ENCODE results near the gene CCDC127. TPM values are rescaled to one million over a fixed set of nuclear protein-coding genes. Genes with fewer than 3 reads are reported as not detected.
"Not testable (repeated sequence)": the region's sequence is repeated elsewhere in the genome, so short reads cannot be mapped to it uniquely, and the experiment has no call there.

The CCDC127 gene
- total RNA-seq, 2 donors from 2014 or later, result 2.7 to 7.8 TPM

- no peaks in the 10 kb centered on the region for H3K4me1 ChIP-seq (ENCODE audit: control insufficient read depth in 1 of 2, low read depth in 2 of 2)
- H3K4me3 ChIP-seq, result no peak overlapping the region
- H3K36me3 ChIP-seq, result peaks cover 20% of the 10 kb centered on the region
- no peak for TF ChIP-seq CTCF (IDR thresholded peaks at IDR 0.05)
- no peak overlapping the region for H3K27ac ChIP-seq
- H3K27me3 ChIP-seq (replicated peaks; ENCODE audit: insufficient read depth), result no peaks in the 10 kb centered on the region
- DNase-seq (ENCODE audit: low spot score) (no peak), ATAC-seq (ENCODE audit: insufficient number of reproducible peaks, low FRiP score, low read depth) (no peak)
- H3K9me3 ChIP-seq, result no peaks in the 10 kb centered on the region
These were observed 39.2 kb upstream of the CCDC127 start for GRCh38 chr5:257148-257547.

- not testable (repeated sequence) for H3K27me3 ChIP-seq (replicated peaks; ENCODE audit: insufficient read depth); H3K9me3 ChIP-seq; DNase-seq (ENCODE audit: low spot score); H3K27ac ChIP-seq; H3K4me1 ChIP-seq (ENCODE audit: control insufficient read depth in 1 of 2, low read depth in 2 of 2); H3K4me3 ChIP-seq; ATAC-seq (ENCODE audit: insufficient number of reproducible peaks, low FRiP score, low read depth)
- H3K36me3 ChIP-seq, result peaks cover 20% of the 10 kb centered on the region
These were observed 38.4 kb upstream of the CCDC127 start for GRCh38 chr5:256347-256746.

GRCh38 chr5:255116-255515 is 37.2 kb upstream of the CCDC127 start:
- H3K36me3 ChIP-seq, result peaks cover 25% of the 10 kb centered on the region

GRCh38 chr5:254322-254721 is 36.4 kb upstream of the CCDC127 start:
- not testable (repeated sequence) for H3K4me3 ChIP-seq; DNase-seq (ENCODE audit: low spot score); H3K27me3 ChIP-seq (replicated peaks; ENCODE audit: insufficient read depth); H3K27ac ChIP-seq; H3K4me1 ChIP-seq (ENCODE audit: control insufficient read depth in 1 of 2, low read depth in 2 of 2); ATAC-seq (ENCODE audit: insufficient number of reproducible peaks, low FRiP score, low read depth); H3K9me3 ChIP-seq
- peaks cover 26% of the 10 kb centered on the region for H3K36me3 ChIP-seq

More at GRCh38 chr5:255116-255515, 37.2 kb upstream of the CCDC127 start:
- H3K4me1 ChIP-seq (ENCODE audit: control insufficient read depth in 1 of 2, low read depth in 2 of 2); H3K27me3 ChIP-seq (replicated peaks; ENCODE audit: insufficient read depth); DNase-seq (ENCODE audit: low spot score); ATAC-seq (ENCODE audit: insufficient number of reproducible peaks, low FRiP score, low read depth); H3K27ac ChIP-seq; H3K9me3 ChIP-seq; H3K4me3 ChIP-seq: not testable (repeated sequence)

GRCh38 chr5:252546-252945 is 34.6 kb upstream of the CCDC127 start:
- no peak overlapping the region for H3K4me3 ChIP-seq
- no peaks in the 10 kb centered on the region for H3K4me1 ChIP-seq (ENCODE audit: control insufficient read depth in 1 of 2, low read depth in 2 of 2)
- H3K27me3 ChIP-seq (replicated peaks; ENCODE audit: insufficient read depth), result no peaks in the 10 kb centered on the region
- ATAC-seq (ENCODE audit: insufficient number of reproducible peaks, low FRiP score, low read depth), result no peak
- H3K9me3 ChIP-seq, result no peaks in the 10 kb centered on the region
- peaks cover 38% of the 10 kb centered on the region for H3K36me3 ChIP-seq
- no peak overlapping the region for H3K27ac ChIP-seq
- TF ChIP-seq CTCF (IDR thresholded peaks at IDR 0.05), result no peak
- no peak for DNase-seq (ENCODE audit: low spot score)

GRCh38 chr5:251975-252374 is 34.0 kb upstream of the CCDC127 start:
- H3K9me3 ChIP-seq; H3K27ac ChIP-seq; H3K4me3 ChIP-seq; DNase-seq (ENCODE audit: low spot score); ATAC-seq (ENCODE audit: insufficient number of reproducible peaks, low FRiP score, low read depth); H3K27me3 ChIP-seq (replicated peaks; ENCODE audit: insufficient read depth); H3K4me1 ChIP-seq (ENCODE audit: control insufficient read depth in 1 of 2, low read depth in 2 of 2): not testable (repeated sequence)
- H3K36me3 ChIP-seq, result peaks cover 35% of the 10 kb centered on the region

- not testable (repeated sequence) for H3K4me3 ChIP-seq; H3K27me3 ChIP-seq (replicated peaks; ENCODE audit: insufficient read depth); H3K9me3 ChIP-seq; ATAC-seq (ENCODE audit: insufficient number of reproducible peaks, low FRiP score, low read depth); H3K4me1 ChIP-seq (ENCODE audit: control insufficient read depth in 1 of 2, low read depth in 2 of 2); H3K27ac ChIP-seq; DNase-seq (ENCODE audit: low spot score)
- peaks cover 32% of the 10 kb centered on the region for H3K36me3 ChIP-seq
These were observed 33.6 kb upstream of the CCDC127 start for GRCh38 chr5:251538-251937.

- not testable (repeated sequence) for H3K4me1 ChIP-seq (ENCODE audit: control insufficient read depth in 1 of 2, low read depth in 2 of 2); ATAC-seq (ENCODE audit: insufficient number of reproducible peaks, low FRiP score, low read depth); H3K9me3 ChIP-seq; H3K27ac ChIP-seq; H3K4me3 ChIP-seq; DNase-seq (ENCODE audit: low spot score); H3K27me3 ChIP-seq (replicated peaks; ENCODE audit: insufficient read depth)
- peaks cover 32% of the 10 kb centered on the region for H3K36me3 ChIP-seq
These were observed 33.1 kb upstream of the CCDC127 start for GRCh38 chr5:251016-251415.

GRCh38 chr5:250396-250795 is 32.4 kb upstream of the CCDC127 start:
- not testable (repeated sequence) for H3K4me3 ChIP-seq; H3K9me3 ChIP-seq; ATAC-seq (ENCODE audit: insufficient number of reproducible peaks, low FRiP score, low read depth); H3K27ac ChIP-seq; DNase-seq (ENCODE audit: low spot score); H3K4me1 ChIP-seq (ENCODE audit: control insufficient read depth in 1 of 2, low read depth in 2 of 2); H3K27me3 ChIP-seq (replicated peaks; ENCODE audit: insufficient read depth)
- peaks cover 35% of the 10 kb centered on the region for H3K36me3 ChIP-seq

GRCh38 chr5:245717-246116 is 27.8 kb upstream of the CCDC127 start:
- not testable (repeated sequence) for DNase-seq (ENCODE audit: low spot score); H3K4me1 ChIP-seq (ENCODE audit: control insufficient read depth in 1 of 2, low read depth in 2 of 2); ATAC-seq (ENCODE audit: insufficient number of reproducible peaks, low FRiP score, low read depth); H3K4me3 ChIP-seq; H3K9me3 ChIP-seq; H3K27me3 ChIP-seq (replicated peaks; ENCODE audit: insufficient read depth); H3K27ac ChIP-seq
- peaks cover 48% of the 10 kb centered on the region for H3K36me3 ChIP-seq

- not testable (repeated sequence) for DNase-seq (ENCODE audit: low spot score)
- H3K36me3 ChIP-seq, result peaks cover 49% of the 10 kb centered on the region
These were observed 25.9 kb upstream of the CCDC127 start for GRCh38 chr5:243683-244367.

More at GRCh38 chr5:243683-244367, 25.9 kb upstream of the CCDC127 start:
- not testable (repeated sequence) for H3K9me3 ChIP-seq; H3K4me1 ChIP-seq (ENCODE audit: control insufficient read depth in 1 of 2, low read depth in 2 of 2); ATAC-seq (ENCODE audit: insufficient number of reproducible peaks, low FRiP score, low read depth); H3K27ac ChIP-seq; H3K4me3 ChIP-seq; H3K27me3 ChIP-seq (replicated peaks; ENCODE audit: insufficient read depth)
